PC-9 (cell line): ENCODE data around the gene PSTPIP1. TPM values are rescaled to one million over a fixed set of nuclear protein-coding genes. Genes with fewer than 3 reads are reported as not detected.

Experiments
- BruUV-seq: library from RNA; stranded (reverse); fragments of 400-500 nt; replicated peaks from 2 replicates; lab custom pipeline; 2021; lab: Mats Ljungman, UMichigan
- CTCF ChIA-PET: fragments of 300-600 bp; sonication (Branson Sonifier 250); formaldehyde crosslinking; loops from one replicate; lab custom pipeline; 2022; ENCODE audit warnings: antibody characterized with exemption; lab: Charles Lee
- POLR2A ChIA-PET: fragments of 300-600 bp; sonication (Branson Sonifier 250); formaldehyde crosslinking; loops from one replicate; lab custom pipeline; 2022; ENCODE audit warnings: antibody characterized with exemption; ENCODE audit not compliant: unreplicated experiment; lab: Charles Lee
- DNase-seq, 2 experiments: peaks; one replicate each; pipeline versions ENCODE4 v3.0.0 to v3.0.0-alpha.2; 2015 to 2022; ENCODE audit warnings: mixed read lengths in 1 of 2
- H2AFZ ChIP-seq: fragments of 200-600 bp; sonication (generic); 2 replicates; pipeline ENCODE4 v1.8.1; 2017; ENCODE audit warnings: antibody characterized with exemption
- H3F3A ChIP-seq: fragments of 200-600 bp; sonication (generic); 2 replicates; pipeline ENCODE4 v1.8.1; 2017; ENCODE audit warnings: antibody characterized with exemption, mild to moderate bottlenecking, low read depth; ENCODE audit not compliant: insufficient read depth
- H3K27ac ChIP-seq: fragments of 200-600 bp; sonication (generic); 2 replicates; pipeline ENCODE4 v1.6.1; 2016; ENCODE audit warnings: mixed run types
- H3K27me3 ChIP-seq: fragments of 200-600 bp; sonication (generic); 2 replicates; pipeline ENCODE4 v1.6.1; 2016; ENCODE audit warnings: low read depth, mixed run types; ENCODE audit not compliant: insufficient read depth
- H3K36me3 ChIP-seq: fragments of 200-600 bp; sonication (generic); 2 replicates; pipeline ENCODE4 v1.6.1; 2016; ENCODE audit warnings: low read depth, mixed run types
- H3K4me1 ChIP-seq: fragments of 200-600 bp; sonication (generic); replicated peaks from 2 replicates; pipeline ENCODE4 v1.6.1; 2016; ENCODE audit warnings: mixed run types; ENCODE audit not compliant: insufficient read depth
- H3K4me2 ChIP-seq: fragments of 200-600 bp; sonication (generic); 2 replicates; pipeline ENCODE4 v1.6.1; 2017; ENCODE audit warnings: mixed run types
- H3K4me3 ChIP-seq: fragments of 200-600 bp; sonication (generic); 2 replicates; pipeline ENCODE4 v1.6.1; 2016; ENCODE audit warnings: mixed run types
- H3K79me2 ChIP-seq: fragments of 200-600 bp; sonication (generic); 2 replicates; pipeline ENCODE4 v1.6.1; 2017; ENCODE audit warnings: low read depth, mixed run types
- H3K9me2 ChIP-seq: fragments of 200-600 bp; sonication (generic); 2 replicates; pipeline ENCODE4 v1.8.1; 2017; ENCODE audit warnings: mild to moderate bottlenecking; ENCODE audit not compliant: insufficient read depth
- H3K9me3 ChIP-seq: fragments of 200-600 bp; sonication (generic); 2 replicates; pipeline ENCODE4 v1.8.1; 2016; ENCODE audit warnings: low read depth; ENCODE audit not compliant: insufficient read depth
- H4K20me1 ChIP-seq: fragments of 200-600 bp; sonication (generic); 2 replicates; pipeline ENCODE4 v1.8.1; 2017; ENCODE audit not compliant: insufficient read depth
- EZH2 ChIP-seq: fragments of 200-600 bp; sonication (generic); IDR thresholded peaks from 2 replicates; pipeline ENCODE4 v1.8.0; 2017; ENCODE audit warnings: antibody characterized with exemption, low read depth
- intact Hi-C: fragments of 100-400 bp; cut with micrococcal nuclease; formaldehyde crosslinking; loops from one replicate; pipeline ENCODE4 v1.10.0; 2022; ENCODE audit not compliant: unreplicated experiment
- total RNA-seq: library from RNA; stranded (reverse); gene quantifications from 2 replicates; pipeline ENCODE4 v1.2.3, GENCODE V29; 2021
- TF ChIP-seq, protein P1 (sequence below): fragments of 200-600 bp; sonication (generic); conservative IDR thresholded peaks from 2 replicates; pipeline ENCODE4 v1.6.1; 2017; ENCODE audit warnings: mixed run types, antibody characterized with exemption, mild to moderate bottlenecking, moderate library complexity

PSTPIP1 gene
- total RNA-seq, 1 experiment from 2014 or later: not detected

DNA sequence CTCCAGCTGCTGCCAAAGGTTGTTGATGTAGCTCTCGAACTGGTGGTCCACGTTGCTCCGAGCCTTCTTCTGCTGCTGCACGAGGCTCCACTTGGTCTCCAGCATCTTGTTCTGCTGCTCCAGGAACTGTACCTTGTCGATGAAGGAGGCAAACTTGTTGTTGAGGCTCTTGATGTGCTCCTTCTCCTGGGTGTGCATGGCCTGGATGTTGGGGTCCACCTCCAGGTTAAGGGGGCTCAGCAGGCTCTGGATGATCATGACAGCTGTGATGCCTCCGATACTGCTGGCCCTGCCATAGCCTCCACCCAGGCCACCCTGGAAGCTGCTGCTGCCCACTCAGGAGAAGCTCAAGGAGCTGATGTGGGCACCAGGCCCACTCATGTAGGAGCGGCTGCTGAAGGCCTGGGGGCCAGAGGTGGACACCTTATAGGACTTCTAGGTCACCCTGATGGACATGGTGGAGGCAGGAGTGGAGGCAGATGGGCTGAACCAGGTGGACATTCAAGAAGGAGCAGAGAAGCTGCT lies 14.9 kb upstream of the PSTPIP1 start:
- H3K27ac ChIP-seq: no peak overlapping the region
- H3K4me3 ChIP-seq: no peak overlapping the region
- CTCF ChIA-PET: interaction anchor here (0.6 kb wide), 1 partner anchor 26 kb away, joined by 4 read pairs; no protein-coding TSS in a partner anchor
- TF ChIP-seq, protein P1, sequence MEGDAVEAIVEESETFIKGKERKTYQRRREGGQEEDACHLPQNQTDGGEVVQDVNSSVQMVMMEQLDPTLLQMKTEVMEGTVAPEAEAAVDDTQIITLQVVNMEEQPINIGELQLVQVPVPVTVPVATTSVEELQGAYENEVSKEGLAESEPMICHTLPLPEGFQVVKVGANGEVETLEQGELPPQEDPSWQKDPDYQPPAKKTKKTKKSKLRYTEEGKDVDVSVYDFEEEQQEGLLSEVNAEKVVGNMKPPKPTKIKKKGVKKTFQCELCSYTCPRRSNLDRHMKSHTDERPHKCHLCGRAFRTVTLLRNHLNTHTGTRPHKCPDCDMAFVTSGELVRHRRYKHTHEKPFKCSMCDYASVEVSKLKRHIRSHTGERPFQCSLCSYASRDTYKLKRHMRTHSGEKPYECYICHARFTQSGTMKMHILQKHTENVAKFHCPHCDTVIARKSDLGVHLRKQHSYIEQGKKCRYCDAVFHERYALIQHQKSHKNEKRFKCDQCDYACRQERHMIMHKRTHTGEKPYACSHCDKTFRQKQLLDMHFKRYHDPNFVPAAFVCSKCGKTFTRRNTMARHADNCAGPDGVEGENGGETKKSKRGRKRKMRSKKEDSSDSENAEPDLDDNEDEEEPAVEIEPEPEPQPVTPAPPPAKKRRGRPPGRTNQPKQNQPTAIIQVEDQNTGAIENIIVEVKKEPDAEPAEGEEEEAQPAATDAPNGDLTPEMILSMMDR: no peak
- TF ChIP-seq EZH2: no peak
- H4K20me1 ChIP-seq: no peaks in the 10 kb centered on the region
- H3K27me3 ChIP-seq: no peaks in the 10 kb centered on the region; the same call in 1 of the 2 replicates
- BruUV-seq: no TSS peak
- DNase-seq: no peak
- POLR2A ChIA-PET: no interaction called here
- intact Hi-C loops: no loop called here
- no peak overlapping the region for H2AFZ ChIP-seq
- H3K79me2 ChIP-seq: no peaks in the 10 kb centered on the region
- H3K4me1 ChIP-seq: peaks cover 12% of the 10 kb centered on the region
- H3F3A ChIP-seq: peaks cover 9% of the 10 kb centered on the region; the same call in 1 of the 2 replicates
- no peaks in the 10 kb centered on the region for H3K36me3 ChIP-seq
- no peak overlapping the region for H3K4me2 ChIP-seq
- no peaks in the 10 kb centered on the region for H3K9me2 ChIP-seq
- no peaks in the 10 kb centered on the region for H3K9me3 ChIP-seq

DNA sequence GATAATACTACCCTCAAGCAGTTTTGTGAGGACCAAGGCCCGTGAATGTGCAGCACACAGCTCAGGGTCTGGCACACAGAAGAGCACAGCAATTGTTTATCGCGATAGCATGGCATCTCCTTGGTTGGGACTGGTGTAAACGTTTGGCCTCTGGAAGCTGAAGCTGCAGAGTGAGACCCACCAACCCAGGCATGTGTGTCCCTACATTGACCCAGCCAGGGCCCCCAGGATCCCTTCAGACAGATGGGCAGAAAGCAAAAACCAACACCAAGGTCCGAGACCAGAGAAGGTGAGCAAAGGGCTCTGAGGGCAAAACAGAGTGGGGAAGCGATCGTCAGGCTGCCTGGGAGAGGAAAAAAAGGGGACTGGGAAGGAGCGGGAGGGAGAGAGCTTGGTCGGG lies 12.6 kb upstream of the PSTPIP1 start:
- H3F3A ChIP-seq: peaks cover 9% of the 10 kb centered on the region; the same call in 1 of the 2 replicates
- ChIA-PET POLR2A (no interaction called here), CTCF (no interaction called here)
- no peaks in the 10 kb centered on the region; the same call in 1 of the 2 replicates for H3K27me3 ChIP-seq
- H4K20me1 ChIP-seq: no peaks in the 10 kb centered on the region
- no peaks in the 10 kb centered on the region for H3K9me2 ChIP-seq
- peaks cover 12% of the 10 kb centered on the region for H3K4me1 ChIP-seq
- H3K79me2 ChIP-seq: no peaks in the 10 kb centered on the region
- intact Hi-C loops: no loop called here
- H3K9me3 ChIP-seq: no peaks in the 10 kb centered on the region
- H3K4me2 ChIP-seq: no peak overlapping the region
- H3K4me3 ChIP-seq: no peak overlapping the region
- no peaks in the 10 kb centered on the region for H3K36me3 ChIP-seq
- no peak for DNase-seq
- no peak overlapping the region for H2AFZ ChIP-seq
- no peak for TF ChIP-seq EZH2
- TF ChIP-seq, protein P1: no peak
- BruUV-seq: no TSS peak
- H3K27ac ChIP-seq: no peak overlapping the region

DNA sequence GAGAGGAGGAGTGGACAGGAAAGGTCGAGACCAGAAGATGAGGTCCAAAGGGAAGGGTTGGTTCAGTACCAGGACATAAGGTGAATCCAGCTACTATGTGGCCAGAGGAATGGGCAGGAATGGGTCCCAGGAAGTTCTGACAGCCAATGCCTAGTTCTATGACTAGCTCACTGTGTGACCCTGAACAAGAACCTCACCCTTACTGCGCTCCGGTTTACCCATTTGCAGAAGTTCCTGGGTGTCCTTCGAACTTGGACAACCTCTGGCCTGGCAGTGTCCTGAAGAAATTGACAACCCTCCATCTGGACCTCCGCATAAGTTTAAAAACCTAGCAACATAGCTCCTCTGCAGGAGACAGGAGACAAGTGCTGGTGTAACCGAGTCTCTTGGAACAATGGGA lies 12.2 kb upstream of the PSTPIP1 start:
- BruUV-seq: no TSS peak
- H3K9me3 ChIP-seq: no peaks in the 10 kb centered on the region
- no peaks in the 10 kb centered on the region for H3K36me3 ChIP-seq
- no peak overlapping the region for H2AFZ ChIP-seq
- H3K4me1 ChIP-seq: peaks cover 12% of the 10 kb centered on the region
- no peaks in the 10 kb centered on the region; the same call in 1 of the 2 replicates for H3K27me3 ChIP-seq
- H3K4me3 ChIP-seq: no peak overlapping the region
- H3K27ac ChIP-seq: no peak overlapping the region
- CTCF ChIA-PET: no interaction called here
- H3K79me2 ChIP-seq: no peaks in the 10 kb centered on the region
- POLR2A ChIA-PET: interaction anchor here (0.6 kb wide), 1 partner anchor 12 kb away, joined by 4 read pairs; no protein-coding TSS in a partner anchor
- peaks cover 9% of the 10 kb centered on the region; the same call in 1 of the 2 replicates for H3F3A ChIP-seq
- H3K4me2 ChIP-seq: no peak overlapping the region
- no peaks in the 10 kb centered on the region for H3K9me2 ChIP-seq
- no peak for TF ChIP-seq EZH2
- TF ChIP-seq, protein P1: no peak
- intact Hi-C loops: no loop called here
- DNase-seq: no peak
- no peaks in the 10 kb centered on the region for H4K20me1 ChIP-seq
